ENCODE data around the gene P2RX3. TPM values are rescaled to one million over a fixed set of nuclear protein-coding genes. Genes with fewer than 3 reads are reported as not detected.
A peak's percentile ranks its signal among the peaks of the same experiment; 100 is the strongest.

The P2RX3 gene
- total and polyA plus RNA-seq, 4 donors: 0.11 TPM; not detected in 3

DNA sequence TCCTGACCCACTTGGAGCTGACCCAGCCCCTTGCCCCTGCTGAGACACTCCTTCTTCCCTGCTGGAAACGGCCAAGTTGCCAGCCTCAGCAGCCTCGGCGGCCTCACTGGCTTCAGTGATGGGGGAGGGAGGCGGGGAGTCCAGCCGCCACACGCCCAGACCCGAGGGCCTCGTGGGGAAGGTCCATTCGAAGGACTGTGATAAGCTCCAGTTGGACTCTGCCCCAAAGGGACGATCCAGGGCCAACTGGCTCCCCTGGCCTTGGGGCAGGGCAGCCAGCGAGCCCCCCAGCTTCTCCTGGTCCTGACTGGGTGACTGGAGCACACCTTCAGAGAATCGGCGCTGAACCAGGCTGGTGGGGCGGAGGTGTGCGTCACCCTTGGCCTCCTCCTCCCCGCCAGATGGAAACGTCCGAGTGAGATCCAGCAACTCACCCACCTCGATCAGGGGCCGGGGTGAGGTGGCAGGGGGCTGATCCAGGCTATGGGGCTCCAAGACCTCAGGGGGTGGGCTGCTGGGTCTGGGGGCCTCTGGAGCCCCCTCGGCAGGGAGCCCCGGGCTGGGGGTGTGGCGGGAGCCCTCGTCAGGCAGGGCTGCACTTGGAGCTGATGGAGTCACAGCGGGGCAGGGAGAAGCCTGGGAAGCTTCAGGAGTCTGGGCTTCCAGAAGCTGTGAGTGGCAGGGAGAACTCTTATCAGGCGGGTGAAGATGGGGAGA lies 24.9 kb upstream of the P2RX3 start:
- TF ChIP-seq, protein P1, sequence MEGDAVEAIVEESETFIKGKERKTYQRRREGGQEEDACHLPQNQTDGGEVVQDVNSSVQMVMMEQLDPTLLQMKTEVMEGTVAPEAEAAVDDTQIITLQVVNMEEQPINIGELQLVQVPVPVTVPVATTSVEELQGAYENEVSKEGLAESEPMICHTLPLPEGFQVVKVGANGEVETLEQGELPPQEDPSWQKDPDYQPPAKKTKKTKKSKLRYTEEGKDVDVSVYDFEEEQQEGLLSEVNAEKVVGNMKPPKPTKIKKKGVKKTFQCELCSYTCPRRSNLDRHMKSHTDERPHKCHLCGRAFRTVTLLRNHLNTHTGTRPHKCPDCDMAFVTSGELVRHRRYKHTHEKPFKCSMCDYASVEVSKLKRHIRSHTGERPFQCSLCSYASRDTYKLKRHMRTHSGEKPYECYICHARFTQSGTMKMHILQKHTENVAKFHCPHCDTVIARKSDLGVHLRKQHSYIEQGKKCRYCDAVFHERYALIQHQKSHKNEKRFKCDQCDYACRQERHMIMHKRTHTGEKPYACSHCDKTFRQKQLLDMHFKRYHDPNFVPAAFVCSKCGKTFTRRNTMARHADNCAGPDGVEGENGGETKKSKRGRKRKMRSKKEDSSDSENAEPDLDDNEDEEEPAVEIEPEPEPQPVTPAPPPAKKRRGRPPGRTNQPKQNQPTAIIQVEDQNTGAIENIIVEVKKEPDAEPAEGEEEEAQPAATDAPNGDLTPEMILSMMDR (IDR thresholded peaks at IDR 0.05; ENCODE audit: control extremely low read depth, extremely low read depth): no peak
- Histone ChIP-seq H3K4me1 (ENCODE audit: control insufficient read depth in 5 of 5, insufficient read depth in 5 of 5, low read length in 5 of 5) (peaks cover 3 to 59% (median 41%) of the 10 kb centered on the region in 5 donors), H3K9me3 (ENCODE audit: control insufficient read depth in 4 of 4, insufficient read depth in 3 of 4, low read length in 3 of 4) (no peaks in the 10 kb centered on the region), H3K27me3 (ENCODE audit: control insufficient read depth in 3 of 3, insufficient read depth in 3 of 3, low read length in 2 of 3) (no peaks in the 10 kb centered on the region), H3K36me3 (ENCODE audit: control insufficient read depth in 4 of 4, insufficient read depth in 4 of 4, low read length in 4 of 4) (peaks cover 0 to 66% (median 54%) of the 10 kb centered on the region in 4 donors), H3K27ac (ENCODE audit: low read depth in 1 of 2, low read length in 1 of 2) (peak overlapping the region in 1 of 2 donors; percentile 63), H3K9ac (ENCODE audit: insufficient read depth in 1 of 2, low read length in 2 of 2) (no peak overlapping the region), H3K4me3 (no peak overlapping the region)
- 83 to 84% methylated on average over 26 of the region's 26 CpGs for WGBS, 2 donors
- no peak for DNase-seq
- no peak for ATAC-seq (ENCODE audit: insufficient read depth, low FRiP score)

- Histone ChIP-seq H3K4me1 (ENCODE audit: control insufficient read depth in 5 of 5, insufficient read depth in 5 of 5, low read length in 5 of 5) (peaks cover 3 to 63% (median 41%) of the 10 kb centered on the region in 5 donors), H3K27me3 (ENCODE audit: control insufficient read depth in 3 of 3, insufficient read depth in 3 of 3, low read length in 2 of 3) (no peaks in the 10 kb centered on the region), H3K9ac (ENCODE audit: insufficient read depth in 1 of 2, low read length in 2 of 2) (no peak overlapping the region), H3K9me3 (ENCODE audit: control insufficient read depth in 4 of 4, insufficient read depth in 3 of 4, low read length in 3 of 4) (no peaks in the 10 kb centered on the region), H3K4me3 (no peak overlapping the region), H3K27ac (ENCODE audit: low read depth in 1 of 2, low read length in 1 of 2) (no peak overlapping the region), H3K36me3 (ENCODE audit: control insufficient read depth in 4 of 4, insufficient read depth in 4 of 4, low read length in 4 of 4) (peaks cover 0 to 65% (median 54%) of the 10 kb centered on the region in 4 donors)
- DNase-seq: no peak
- TF ChIP-seq, protein P1 (IDR thresholded peaks at IDR 0.05; ENCODE audit: control extremely low read depth, extremely low read depth): no peak
- WGBS, 2 donors: 86 to 87% methylated on average over 8 of the region's 8 CpGs
- ATAC-seq (ENCODE audit: insufficient read depth, low FRiP score): no peak
These were observed 24.4 kb upstream of the P2RX3 start for GRCh38 chr11:57313788-57314135.

DNA sequence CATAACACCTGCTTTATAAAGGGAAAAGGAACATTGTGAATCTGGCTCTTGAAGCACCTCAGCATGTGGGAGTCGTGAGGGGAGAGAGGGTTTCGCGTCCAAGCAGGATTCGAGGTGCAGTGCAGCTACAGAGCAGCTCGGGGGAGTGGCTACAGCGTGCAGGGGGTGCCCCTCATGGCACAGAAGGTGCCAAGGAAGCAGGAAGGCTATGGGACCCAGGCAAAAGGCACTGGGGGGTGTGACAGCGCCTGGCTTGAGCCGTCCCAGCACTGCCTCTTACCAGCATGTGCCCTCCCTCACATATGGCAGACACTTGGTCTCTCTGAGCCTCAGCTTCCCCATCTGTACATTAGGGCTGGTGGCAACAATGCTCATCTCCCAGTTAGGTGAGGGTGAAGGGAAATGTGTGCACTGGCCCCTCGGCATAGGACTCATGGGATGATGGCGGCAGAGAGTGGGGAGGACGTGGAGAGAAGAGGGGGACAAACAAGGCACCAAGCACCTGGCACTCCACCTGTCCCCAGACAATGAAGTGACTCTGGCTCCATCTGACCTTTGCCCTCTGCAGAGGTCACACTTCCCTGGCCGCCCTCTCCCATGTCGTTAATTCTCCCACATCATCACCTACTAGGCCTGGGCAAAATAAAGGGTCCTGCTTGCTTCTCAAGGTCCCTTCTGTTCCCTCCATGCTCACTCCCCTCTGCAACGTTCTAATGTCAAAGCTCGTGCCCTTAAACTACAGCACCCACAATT lies 23.8 kb upstream of the P2RX3 start:
- ATAC-seq (ENCODE audit: insufficient read depth, low FRiP score): no peak
- H3K9ac ChIP-seq (ENCODE audit: insufficient read depth in 1 of 2, low read length in 2 of 2): no peak overlapping the region
- no peaks in the 10 kb centered on the region for H3K9me3 ChIP-seq (ENCODE audit: control insufficient read depth in 4 of 4, insufficient read depth in 3 of 4, low read length in 3 of 4)
- peak overlapping the region in 1 of 2 donors; percentile 4 for H3K27ac ChIP-seq (ENCODE audit: low read depth in 1 of 2, low read length in 1 of 2)
- no peak overlapping the region for H3K4me3 ChIP-seq
- TF ChIP-seq, protein P1 (IDR thresholded peaks at IDR 0.05; ENCODE audit: control extremely low read depth, extremely low read depth): no peak
- no peaks in the 10 kb centered on the region for H3K27me3 ChIP-seq (ENCODE audit: control insufficient read depth in 3 of 3, insufficient read depth in 3 of 3, low read length in 2 of 3)
- H3K4me1 ChIP-seq (ENCODE audit: control insufficient read depth in 5 of 5, insufficient read depth in 5 of 5, low read length in 5 of 5): peaks cover 3 to 63% (median 35%) of the 10 kb centered on the region in 5 donors
- peaks cover 0 to 60% (median 50%) of the 10 kb centered on the region in 4 donors for H3K36me3 ChIP-seq (ENCODE audit: control insufficient read depth in 4 of 4, insufficient read depth in 4 of 4, low read length in 4 of 4)
- DNase-seq: no peak
- 89% methylated on average over 15 of the region's 15 CpGs for WGBS, 2 donors

All from lung (tissue), 12 donors.